ENCODE measurements around the gene CBY2.
"Not testable (repeated sequence)": the region's sequence is repeated elsewhere in the genome, so short reads cannot be mapped to it uniquely, and the experiment has no call there.

Gene CBY2, protein sequence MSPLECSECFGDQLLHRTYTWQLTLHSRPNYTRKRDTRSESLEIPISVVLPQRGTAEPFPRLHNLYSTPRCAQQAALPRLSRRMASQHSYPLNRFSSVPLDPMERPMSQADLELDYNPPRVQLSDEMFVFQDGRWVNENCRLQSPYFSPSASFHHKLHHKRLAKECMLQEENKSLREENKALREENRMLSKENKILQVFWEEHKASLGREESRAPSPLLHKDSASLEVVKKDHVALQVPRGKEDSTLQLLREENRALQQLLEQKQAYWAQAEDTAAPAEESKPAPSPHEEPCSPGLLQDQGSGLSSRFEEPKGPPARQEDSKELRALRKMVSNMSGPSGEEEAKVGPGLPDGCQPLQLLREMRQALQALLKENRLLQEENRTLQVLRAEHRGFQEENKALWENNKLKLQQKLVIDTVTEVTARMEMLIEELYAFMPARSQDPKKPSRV

DNA sequence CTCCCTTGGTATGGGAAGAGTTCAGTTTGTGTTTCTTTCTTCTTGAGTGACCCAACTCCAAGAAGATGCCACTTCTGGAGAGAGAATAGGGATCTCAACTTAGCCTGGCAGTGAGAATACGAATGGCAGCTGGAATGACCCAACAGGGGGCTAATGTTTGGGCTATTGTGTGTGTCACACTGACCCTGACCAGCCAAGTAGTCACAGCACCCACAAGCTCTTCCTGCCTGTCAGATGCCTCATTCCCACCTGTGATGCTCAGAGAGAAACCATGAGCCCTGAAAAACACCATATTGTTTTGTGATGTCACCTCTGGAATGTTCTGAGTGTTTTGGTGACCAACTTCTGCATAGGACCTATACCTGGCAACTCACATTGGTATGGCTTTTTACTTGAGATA lies at the start of gene CBY2:
CBY2 (plus strand) TSS at position 233 of the 400 bp plus-strand sequence; CDS start at position 304, 71 bp downstream.
- DNase-seq (ENCODE audit: low spot score), result no peak

DNA sequence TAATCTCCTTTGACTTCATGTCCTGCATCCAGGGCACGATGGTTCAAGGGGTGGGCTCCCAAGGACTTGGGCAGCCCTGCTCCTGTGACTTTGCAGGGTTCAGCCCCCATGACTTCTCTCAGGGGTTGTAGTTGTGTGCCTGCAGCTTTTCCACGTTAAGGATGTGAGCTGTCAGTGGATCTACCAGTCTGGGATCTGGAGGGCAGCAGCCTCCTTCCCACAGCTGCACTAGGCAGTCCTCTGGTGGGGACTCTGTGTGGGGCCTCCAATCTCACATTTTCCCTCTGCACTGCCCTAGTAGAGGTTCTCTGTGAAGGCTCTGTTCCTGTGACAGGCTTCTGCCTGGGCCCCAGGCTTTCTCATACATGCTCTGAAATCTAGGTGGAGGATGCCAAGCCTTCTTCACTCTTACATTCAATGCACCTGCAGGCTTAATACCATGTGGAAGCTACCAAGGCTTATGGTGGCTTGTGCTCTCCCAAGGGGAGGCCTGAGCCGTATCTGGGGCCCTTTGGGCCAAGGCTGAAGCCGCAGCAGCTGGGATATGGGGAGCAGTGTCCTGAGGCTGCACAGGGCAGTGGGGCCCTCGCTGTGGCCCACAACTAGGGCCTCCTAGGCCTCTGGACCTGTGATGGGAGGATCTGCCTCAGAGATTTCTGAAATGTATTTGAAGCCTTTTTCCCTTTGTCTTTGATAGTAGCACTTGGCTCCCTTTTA lies 47.3 kb upstream of the CBY2 start:
- no peak for DNase-seq (ENCODE audit: low spot score)

DNA sequence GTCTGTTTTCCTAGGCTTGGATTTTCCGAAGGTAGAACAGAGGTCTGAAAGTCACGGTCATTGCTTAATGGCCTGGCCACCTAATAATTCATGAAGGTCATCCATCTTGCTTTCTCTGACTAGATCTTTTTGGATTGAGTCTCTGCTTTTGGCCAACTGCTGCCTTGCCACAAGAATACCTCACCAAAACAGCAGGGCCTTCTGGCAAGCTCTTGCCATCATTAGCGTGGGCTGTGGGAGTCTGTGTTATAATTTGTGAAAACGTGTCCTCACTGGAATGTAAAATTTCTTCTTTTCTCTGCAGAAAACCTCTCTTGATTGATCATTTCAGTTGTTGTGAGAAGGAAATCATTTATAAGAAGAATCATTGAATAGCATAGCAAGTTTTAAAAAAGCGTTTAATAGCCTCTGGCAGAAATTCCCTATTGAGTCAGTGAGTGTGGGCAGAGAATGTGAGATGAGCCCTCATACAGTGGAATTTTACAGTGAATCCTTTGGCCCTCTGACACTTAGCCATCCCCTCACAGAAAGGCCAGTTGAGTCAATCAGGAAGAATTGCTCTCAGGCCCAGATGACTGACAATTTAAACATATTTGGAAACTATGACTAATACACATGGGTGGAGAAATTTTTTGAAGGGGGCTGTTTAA lies 43.4 kb upstream of the CBY2 start:
- DNase-seq (ENCODE audit: low spot score), result no peak

DNA sequence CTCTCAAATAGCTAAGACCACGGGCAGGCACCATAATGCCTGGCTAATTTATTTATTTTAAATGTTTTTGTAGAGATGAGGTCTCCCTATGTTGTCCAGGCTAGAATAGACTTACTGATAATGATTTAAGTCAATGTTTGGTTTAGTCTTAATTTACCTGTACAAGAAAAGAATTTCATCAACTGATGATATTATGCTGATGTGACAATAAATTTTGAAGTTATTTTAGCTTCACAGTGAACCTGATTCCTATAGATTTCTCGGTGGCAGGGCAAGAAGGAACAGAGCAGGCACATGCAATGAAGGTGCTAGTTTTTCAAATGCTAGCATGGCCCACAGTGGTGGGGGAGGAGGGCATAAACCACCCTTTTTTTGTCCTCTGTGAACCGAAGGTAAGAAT lies 42.6 kb upstream of the CBY2 start:
- no peak for DNase-seq (ENCODE audit: low spot score)

DNA sequence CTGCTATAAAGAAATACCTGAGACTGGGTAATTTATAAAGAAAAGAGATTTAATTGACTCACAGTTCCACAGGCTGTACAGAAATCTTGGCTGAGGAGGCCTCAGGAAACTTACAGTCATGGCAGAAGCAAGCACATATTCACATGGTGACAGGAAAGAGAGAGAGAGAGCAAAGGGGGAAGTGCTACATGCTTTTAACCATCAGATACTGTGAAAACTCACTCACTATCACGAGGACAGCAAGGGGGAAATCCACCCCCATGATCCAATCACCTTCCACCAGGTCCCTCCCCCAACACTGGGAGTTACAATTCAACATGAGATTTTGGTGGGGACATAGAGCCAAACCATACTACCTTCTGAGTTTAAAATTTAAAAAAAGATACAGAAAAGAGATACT lies 41.7 kb upstream of the CBY2 start:
- DNase-seq (ENCODE audit: low spot score), result not testable (repeated sequence)

DNA sequence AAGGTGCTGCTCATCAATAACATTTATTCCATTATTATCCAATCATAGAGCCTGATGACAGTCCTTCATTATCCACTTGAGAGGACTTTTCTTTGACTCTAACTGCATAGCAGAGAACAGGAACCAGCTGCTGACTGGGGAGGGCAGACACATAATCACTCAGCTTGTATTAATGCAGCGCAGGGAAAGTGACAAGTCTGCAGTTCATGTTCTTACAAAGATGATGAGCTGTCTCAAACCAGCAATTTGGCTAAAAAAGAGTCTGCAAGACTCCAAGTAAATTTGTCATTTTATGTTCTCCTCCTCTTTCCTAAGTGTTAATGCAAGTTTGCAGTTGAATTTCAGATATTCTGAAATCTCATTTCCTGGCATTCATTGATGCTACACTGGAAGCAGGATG lies 40.0 kb upstream of the CBY2 start:
- no peak for DNase-seq (ENCODE audit: low spot score)

DNA sequence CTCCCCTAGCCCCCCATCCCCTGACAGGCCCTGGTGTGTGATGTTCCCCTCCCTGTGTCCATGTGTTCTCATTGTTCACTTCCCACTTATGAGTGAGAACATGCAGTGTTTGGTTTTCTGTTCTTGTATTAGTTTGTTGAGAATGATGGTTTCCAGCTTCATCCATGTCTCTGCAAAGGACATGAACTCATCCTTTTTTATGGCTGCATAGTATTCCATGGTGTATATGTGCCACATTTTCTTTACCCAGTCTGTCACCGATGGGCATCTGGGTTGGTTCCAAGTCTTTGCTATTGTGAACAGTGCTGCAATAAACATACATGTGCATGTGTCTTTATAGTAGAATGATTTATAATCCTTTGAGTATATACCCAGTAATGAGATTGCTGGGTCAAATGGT lies 39.2 kb upstream of the CBY2 start:
- not testable (repeated sequence) for DNase-seq (ENCODE audit: low spot score)

DNA sequence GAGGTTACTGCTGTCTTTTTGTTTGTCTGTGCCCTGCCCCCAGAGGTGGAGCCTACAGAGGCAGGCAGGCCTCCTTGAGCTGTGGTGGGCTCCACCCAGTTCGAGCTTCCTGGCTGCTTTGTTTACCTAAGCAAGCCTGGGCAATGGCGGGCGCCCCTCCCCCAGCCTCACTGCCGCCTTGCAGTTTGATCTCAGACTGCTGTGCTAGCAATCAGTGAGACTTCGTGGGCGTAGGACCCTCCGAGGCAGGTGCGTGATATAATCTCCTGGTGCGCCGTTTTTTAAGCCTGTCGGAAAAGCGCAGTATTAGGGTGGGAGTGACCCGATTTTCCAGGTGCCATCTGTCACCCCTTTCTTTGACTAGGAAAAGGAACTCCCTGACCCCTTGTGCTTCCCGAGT lies 32.5 kb upstream of the CBY2 start:
- not testable (repeated sequence) for DNase-seq (ENCODE audit: low spot score)

DNA sequence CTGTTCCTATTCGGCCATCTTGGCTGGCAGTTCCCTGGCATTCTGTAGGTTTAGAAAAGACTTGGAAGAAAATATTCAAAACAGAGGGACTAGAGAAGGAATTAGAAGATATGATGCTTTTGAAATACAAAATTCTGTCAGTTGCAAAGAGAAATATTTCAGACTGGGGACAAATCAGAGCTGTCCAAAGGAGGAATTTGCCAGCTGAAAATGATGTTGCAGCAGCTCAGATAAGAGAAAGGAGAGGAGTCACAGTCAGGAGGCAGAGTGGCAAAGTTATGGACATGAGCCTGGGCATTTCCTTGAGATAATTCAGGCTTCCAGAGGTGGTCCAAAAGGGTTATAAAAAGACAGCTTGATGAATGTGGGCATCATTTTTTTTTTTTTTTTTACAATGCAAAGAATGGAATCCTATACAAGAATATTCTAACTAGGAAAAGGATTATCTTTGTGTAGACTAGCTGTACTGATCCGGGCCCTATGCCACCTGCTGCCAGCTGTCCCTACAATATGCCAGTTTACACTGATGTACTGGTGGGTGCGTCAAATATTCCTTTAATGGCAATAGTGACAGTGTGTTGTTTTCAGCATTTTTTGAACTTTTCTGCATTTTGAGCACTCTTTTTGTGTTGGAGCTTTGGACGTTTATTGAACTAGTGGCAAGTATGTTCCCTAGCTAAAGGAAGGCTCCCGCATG lies 31.8 kb upstream of the CBY2 start:
- DNase-seq (ENCODE audit: low spot score), result peak; percentile 8

DNA sequence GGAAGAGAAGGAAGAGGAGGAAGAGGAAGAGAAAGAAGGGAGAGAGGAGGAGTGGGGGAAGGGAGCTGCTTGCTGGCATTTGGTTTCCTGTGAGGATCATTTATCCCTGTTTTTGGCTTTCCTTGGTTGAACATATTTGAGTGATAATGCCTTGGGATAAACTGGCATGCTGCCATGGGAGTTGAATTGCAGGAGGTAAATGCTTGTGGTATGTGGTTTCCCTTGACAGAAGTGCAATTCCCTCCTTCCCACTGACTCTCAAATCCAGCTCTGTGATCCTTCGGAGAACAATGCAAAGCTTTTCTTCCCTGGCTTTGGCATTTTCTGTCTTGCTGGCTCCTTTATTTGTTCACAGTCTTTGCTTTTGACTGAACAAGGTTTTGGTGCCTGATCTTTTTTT lies 27.2 kb upstream of the CBY2 start:
- no peak for DNase-seq (ENCODE audit: low spot score)

DNA sequence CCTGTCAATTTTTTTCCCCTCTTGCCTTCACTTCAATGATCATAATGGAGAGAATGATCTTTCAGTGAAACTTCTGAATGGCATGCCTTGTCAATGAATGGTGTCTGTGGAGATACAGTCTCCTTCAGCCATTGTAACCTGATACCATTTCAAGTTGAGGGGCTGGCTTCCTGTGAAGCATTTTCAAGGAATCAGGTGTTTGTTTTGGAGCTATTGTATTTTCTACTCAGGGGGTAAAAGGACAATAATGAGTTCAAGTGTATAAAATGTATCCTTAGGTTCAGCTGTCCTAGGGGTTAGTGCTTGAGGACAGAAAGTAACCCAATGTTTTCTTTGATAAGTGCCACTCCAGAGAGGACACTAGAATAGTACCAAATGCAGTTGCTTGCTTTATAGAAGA lies 23.8 kb upstream of the CBY2 start:
- DNase-seq (ENCODE audit: low spot score), result no peak

DNA sequence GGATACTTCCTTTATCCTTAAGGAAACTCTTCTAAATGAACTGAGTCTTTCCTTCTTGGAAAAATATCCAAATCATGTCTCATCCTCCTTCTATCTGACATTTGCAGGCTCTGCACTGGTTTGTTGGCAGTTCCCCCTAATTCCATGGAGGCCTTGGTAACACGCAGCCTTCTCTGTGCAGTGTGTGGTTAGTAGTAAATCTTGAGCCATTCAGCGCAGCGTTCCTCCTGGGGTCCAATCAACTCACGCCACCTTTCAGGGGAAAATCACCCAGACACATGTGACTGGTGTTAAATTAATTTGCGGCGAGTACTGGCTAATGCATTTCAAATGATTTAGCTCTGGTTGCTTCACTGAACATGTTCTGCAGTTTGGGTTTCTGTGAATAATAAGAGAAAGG lies 21.0 kb upstream of the CBY2 start:
- DNase-seq (ENCODE audit: low spot score), result no peak

DNA sequence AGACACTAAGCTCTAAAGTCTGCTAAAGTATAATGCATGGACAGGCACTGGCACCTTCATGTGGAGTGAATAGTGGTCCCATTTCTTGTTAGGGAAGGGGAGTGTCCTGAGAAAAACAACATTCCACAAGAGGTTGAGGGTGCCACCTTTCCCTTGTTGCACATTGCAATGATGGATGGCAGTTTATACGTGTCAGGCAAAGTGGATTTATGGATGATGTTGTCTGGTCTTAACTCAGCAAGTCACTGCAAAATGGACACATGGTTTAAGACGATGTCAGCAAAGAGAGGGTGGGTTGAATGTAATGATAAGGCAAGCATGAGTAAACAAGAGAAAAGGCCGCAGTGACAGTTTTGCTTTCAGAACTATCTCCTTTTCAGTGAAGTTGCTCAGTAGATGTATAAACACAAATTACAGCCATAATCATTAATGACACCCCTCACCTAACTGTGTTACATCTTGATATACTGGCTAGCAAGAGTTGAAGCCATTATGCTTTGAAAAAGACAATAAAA lies 19.6 kb upstream of the CBY2 start:
- no peak for DNase-seq (ENCODE audit: low spot score)

DNA sequence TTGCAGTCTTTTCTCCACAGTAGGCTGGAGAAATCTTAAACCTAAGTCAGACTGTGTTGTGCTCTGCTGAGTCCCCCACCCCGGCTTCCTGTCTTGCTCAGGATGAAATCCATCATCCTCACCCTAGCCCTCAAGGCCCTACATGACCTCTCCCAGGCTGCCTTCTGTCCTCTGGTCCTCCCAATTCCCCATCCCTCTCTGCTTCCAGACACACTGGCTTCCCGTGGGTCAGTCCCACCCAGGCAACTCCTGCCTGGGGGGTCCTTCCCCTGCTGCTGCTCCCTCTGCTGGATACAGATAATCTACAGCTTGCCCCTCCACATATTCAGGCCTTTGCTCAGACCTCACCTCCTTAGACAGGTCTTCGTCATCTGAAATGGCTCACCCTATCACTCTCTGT lies 18.4 kb upstream of the CBY2 start:
- DNase-seq (ENCODE audit: low spot score), result no peak

DNA sequence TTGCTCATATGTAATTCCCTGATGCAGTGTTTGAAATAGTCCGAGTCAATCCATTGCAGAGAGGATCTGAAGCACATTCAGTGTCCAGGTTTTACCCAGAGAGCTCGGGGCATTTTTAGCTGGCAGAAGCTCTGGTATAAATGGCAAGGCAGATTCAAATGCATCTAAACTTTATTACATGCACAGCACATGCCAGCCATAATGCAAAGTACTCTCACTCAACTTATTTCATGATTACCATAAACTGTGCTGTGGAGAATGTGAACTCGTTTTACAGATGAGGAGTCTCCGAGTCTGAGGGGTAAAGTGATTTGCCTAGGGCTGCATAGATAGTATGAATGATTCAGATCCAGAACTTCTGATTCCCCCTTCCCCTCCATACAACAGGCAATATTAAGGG lies 13.5 kb upstream of the CBY2 start:
- no peak for DNase-seq (ENCODE audit: low spot score)

DNA sequence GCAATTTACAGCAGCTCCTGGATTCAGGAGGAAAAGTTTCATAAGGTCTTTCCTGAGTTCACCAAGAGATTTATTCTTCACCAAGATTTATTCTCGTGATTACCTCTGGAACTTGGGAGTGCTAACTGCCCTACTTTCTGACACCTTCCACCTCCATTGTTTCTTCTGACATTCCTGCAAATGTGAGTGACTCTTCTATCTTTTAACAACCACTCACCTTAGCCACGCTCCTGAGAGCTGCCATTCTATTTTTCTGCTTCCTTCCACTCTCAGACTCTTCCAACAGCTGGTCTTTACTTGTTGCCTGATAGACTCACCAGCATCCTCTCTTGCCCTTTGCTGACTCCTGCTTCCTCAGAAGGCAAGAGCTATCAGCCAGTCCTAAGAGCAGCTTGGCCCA lies 11.5 kb upstream of the CBY2 start:
- no peak for DNase-seq (ENCODE audit: low spot score)

DNA sequence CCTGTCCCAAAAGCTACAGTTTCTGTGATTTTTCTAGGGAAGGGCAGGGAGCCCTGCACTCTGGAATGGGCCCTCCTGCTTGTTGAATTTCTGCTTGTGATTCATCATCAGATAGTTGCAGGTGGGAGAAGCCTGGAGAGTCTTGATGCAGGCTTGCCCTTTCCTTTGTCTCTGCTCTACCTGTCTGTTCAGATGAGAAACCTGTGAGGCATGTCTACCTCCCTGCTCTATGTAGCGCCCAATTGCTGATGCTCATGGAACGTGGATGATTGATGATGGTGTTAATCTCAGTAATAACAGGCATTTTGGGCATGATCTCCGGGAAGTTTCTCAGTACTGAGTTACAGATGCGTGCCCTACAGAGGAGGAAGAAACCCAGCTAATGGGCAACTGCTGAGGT lies 10.9 kb upstream of the CBY2 start:
- no peak for DNase-seq (ENCODE audit: low spot score)

DNA sequence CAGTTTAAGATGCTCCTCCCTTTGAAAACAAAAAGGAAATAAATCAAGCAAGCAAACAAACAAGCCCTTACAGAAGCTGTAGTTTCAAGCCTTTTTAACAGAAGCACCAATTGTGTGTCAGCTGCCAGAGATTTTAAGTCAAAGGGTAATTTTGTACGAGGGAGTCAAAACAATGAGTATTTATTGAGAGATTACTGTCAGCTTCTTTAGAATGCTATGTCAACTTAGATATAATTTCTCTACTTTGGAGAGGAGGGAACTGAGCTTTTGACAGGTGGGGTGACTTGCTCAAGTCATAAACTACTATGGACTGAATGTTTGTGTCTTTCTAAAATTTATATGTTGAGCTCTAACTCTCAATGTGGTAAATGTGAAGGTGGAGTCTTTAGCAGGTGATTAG lies 10.5 kb upstream of the CBY2 start:
- no peak for DNase-seq (ENCODE audit: low spot score)

DNA sequence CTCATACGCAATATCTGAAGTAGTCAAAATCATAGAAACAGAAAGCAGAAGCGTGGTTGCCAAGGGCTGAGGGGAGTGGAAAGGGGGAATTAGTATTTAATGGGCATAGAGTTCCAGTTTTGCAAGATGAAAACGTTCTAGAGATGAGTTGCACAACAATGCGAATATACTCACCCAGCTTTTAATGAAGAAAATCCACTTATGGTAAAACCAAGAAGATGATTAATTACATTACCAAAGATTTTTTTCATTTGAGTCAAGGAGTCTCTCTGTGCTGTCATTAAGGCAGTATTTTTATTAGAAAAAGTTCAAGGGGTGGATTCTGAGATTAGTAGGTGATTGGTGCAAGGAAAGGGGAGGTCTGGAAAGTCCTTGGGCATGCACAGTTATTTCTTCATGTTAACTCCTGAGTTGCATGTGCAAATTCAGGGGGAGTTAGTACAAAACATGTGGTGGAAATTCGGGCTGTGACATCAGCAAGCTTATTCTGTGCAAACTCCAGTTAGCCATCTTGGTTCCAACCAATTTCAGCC lies 6.9 kb upstream of the CBY2 start:
- no peak for DNase-seq (ENCODE audit: low spot score)

DNA sequence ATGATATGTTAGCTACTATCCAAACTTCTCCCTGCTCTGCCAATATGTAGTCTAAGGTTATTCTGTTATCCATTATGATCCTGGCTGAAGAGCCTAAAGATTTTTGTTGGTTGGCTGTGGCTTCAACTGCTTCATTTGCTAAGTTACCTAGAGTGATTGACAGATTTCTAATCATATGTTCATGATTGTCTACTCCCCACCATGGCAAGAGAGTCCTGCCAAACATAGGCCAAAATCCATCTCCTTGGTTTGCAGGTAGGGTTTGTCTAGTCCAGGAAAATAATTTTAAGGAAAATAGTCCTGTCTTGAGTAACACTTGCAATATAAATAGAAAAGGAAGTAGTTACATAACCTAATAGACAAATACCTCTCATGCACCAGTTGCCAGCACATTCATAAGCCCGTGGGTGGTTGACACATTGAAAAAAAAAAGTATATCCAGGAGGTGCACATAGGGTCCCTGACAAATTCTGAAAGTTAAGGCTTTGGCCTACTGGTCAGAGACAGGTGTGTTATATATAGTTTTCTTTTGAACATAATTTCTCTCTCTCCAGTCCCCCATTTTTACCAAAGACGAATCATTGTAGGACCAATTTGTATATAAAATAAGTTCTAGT lies 5.4 kb upstream of the CBY2 start:
- DNase-seq (ENCODE audit: low spot score), result no peak

Measured in HuH-7 (cell line).